Sigmoid colon (tissue), 7 donors: ENCODE results near the gene GRID1. TPM values are rescaled to one million over a fixed set of nuclear protein-coding genes. Genes with fewer than 3 reads are reported as not detected.

ENCODE experiments used
- DNase-seq: peaks from one replicate; pipeline ENCODE4 v3.0.0-alpha.2; 2019
- H3K27ac ChIP-seq, 4 donors: fragments of 200-600 bp; sonication (generic); one replicate each; pipeline ENCODE4 v1.5.1; 2016 to 2019; ENCODE audit warnings: mild to moderate bottlenecking in 1 of 4
- H3K27me3 ChIP-seq, 3 donors: fragments of 200-600 bp; sonication (generic); one replicate each; pipeline ENCODE4 v1.5.1; 2019; ENCODE audit warnings: mild to moderate bottlenecking in 1 of 3
- H3K36me3 ChIP-seq, 4 donors: fragments of 200-600 bp; sonication (generic); one replicate each; pipeline ENCODE4 v1.5.1; 2016 to 2019
- H3K4me1 ChIP-seq, 4 donors: fragments of 200-600 bp; sonication (generic); one replicate each; pipeline ENCODE4 v1.5.1; 2017 to 2019
- H3K4me3 ChIP-seq, 4 donors: fragments of 200-600 bp; sonication (generic); one replicate each; pipeline ENCODE4 v1.5.1; 2017 to 2019; ENCODE audit warnings: mild to moderate bottlenecking in 2 of 4, moderate library complexity in 1 of 4
- H3K9me3 ChIP-seq, 4 donors: fragments of 200-600 bp in 3 of 4; sonication (generic) in 3 of 4; one replicate each; pipeline versions ENCODE4 v1.5.1 to v1.6.1; 2013 to 2019
- CTCF ChIP-seq, 4 experiments: fragments of 450-650 bp in 3 of 4; fragments of 200-600 bp in 1 of 4; IDR thresholded peaks; one replicate each; pipeline ENCODE4 v1.5.1; 2016 to 2019; ENCODE audit warnings: antibody characterized with exemption in 4 of 4, mild to moderate bottlenecking in 3 of 4, moderate library complexity in 2 of 4
- EP300 ChIP-seq, 4 donors: sonication (generic); formaldehyde crosslinking; IDR thresholded peaks; one replicate each; pipeline ENCODE4 v1.6.1; 2017; ENCODE audit warnings: antibody characterized with exemption in 4 of 4
- POLR2A ChIP-seq, 2 donors: fragments of 450-650 bp; IDR thresholded peaks; one replicate each; pipeline ENCODE4 v1.6.1; 2016; ENCODE audit warnings: antibody characterized with exemption in 2 of 2, mild to moderate bottlenecking in 2 of 2, moderate library complexity in 2 of 2
- POLR2AphosphoS5 ChIP-seq, 4 donors: sonication (generic); formaldehyde crosslinking; IDR thresholded peaks; one replicate each; pipeline ENCODE4 v1.6.1; 2017; ENCODE audit warnings: antibody characterized with exemption in 4 of 4
- WGBS, 2 donors: extraction: QIAGEN DNeasy Blood & Tissue Kit; methylation state at CpG; one replicate each; pipeline ENCODE4 v1.1.7; 2013; 5-methylcytosine and 5-hydroxymethylcytosine counted together
- intact Hi-C: fragments of 100-400 bp; cut with DNase I; formaldehyde crosslinking; loops from one replicate; pipeline ENCODE4 v1.15.1; 2023
- polyA plus RNA-seq, 3 donors: library from polyadenylated mRNA; stranded (reverse); fragments of 200-250 nt; gene quantifications; one replicate each; pipeline ENCODE4 v1.2.3, GENCODE V29; 2013
- total RNA-seq, 4 donors: library from RNA; depleted of rRNA; stranded (reverse); fragments of >200 nt; gene quantifications; one replicate each; pipeline ENCODE4 v1.1.0, GENCODE V29; 2016
- donor health status: healthy with polysubstance abuse.
- donor health status: Bipolar disorder and iron deficiency.
- donor health status: healthy.

The GRID1 gene
- total and polyA plus RNA-seq, 7 donors = 0.66 to 4.7 (median 1.1) TPM; not detected in 2

- no peak for DNase-seq
These were observed 136.6 kb downstream of the GRID1 start for GRCh38 chr10:86229811-86230556.

GRCh38 chr10:86229376-86229775, 137.2 kb downstream of the GRID1 start:
- 78 to 82% methylated on average over 7 of the region's 7 CpGs for WGBS, 2 donors
- Histone ChIP-seq H3K4me1 (peaks cover 0 to 28% (median 11%) of the 10 kb centered on the region in 4 donors), H3K27me3 (no peaks in the 10 kb centered on the region), H3K36me3 (no peaks in the 10 kb centered on the region), H3K4me3 (no peak overlapping the region), H3K27ac (no peak overlapping the region), H3K9me3 (no peaks in the 10 kb centered on the region)
- TF ChIP-seq POLR2A (IDR thresholded peaks at IDR 0.05) (no peak), EP300 (IDR thresholded peaks at IDR 0.05) (no peak), CTCF (IDR thresholded peaks at IDR 0.05) (no peak), POLR2AphosphoS5 (IDR thresholded peaks at IDR 0.05) (no peak)
- DNase-seq = no peak
- intact Hi-C loops = no loop called here

More at GRCh38 chr10:86229811-86230556, 136.6 kb downstream of the GRID1 start:
- Histone ChIP-seq H3K27ac (no peak overlapping the region), H3K9me3 (no peaks in the 10 kb centered on the region), H3K27me3 (no peaks in the 10 kb centered on the region), H3K4me1 (peaks cover 0 to 27% (median 8%) of the 10 kb centered on the region in 4 donors), H3K36me3 (no peaks in the 10 kb centered on the region), H3K4me3 (no peak overlapping the region)
- WGBS, 2 donors = 50 to 72% methylated on average over 6 of the region's 6 CpGs
- intact Hi-C loops = no loop called here
- TF ChIP-seq EP300 (IDR thresholded peaks at IDR 0.05) (no peak), CTCF (IDR thresholded peaks at IDR 0.05) (no peak), POLR2A (IDR thresholded peaks at IDR 0.05) (no peak), POLR2AphosphoS5 (IDR thresholded peaks at IDR 0.05) (no peak)

DNA sequence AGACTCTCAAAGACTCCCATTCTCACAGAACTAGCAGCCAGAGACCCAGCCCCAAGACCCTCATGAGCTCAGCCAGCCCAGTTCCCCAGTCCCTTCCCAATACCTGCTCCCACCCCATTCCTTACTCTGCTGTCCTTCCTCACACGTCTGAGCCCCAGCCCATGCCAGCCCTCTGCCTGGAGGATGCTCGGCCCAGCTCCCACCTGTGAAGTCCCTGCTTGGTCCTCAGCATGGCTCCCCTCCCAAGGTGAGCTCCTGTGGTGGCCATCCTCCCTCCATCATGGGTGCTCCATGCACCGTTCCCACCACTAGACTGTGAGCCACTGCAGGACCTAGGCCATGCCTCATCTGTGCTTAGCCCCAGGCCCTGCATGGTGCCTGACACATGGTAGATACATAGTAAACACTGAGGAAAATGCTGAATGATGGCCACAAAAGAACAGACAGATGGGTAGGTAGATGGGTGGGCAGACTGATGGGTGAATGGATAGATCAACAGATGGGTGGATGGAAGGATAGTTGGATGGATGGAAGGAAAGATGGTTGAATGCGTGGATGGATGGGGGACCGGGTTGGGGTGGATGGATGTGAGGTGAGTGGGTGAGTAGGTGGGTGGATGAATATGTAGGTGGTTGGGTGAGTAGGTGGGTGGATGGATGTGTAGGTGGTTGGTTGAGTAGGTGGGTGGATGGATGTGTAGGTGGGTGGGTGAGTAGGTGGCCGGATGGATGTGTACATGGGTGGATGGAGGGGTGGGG, 138.9 kb downstream of the GRID1 start:
- no peak for DNase-seq
- intact Hi-C loops = no loop called here
- no peak for TF ChIP-seq POLR2A (IDR thresholded peaks at IDR 0.05)
- TF ChIP-seq EP300 (IDR thresholded peaks at IDR 0.05) = no peak
- no peak for TF ChIP-seq POLR2AphosphoS5 (IDR thresholded peaks at IDR 0.05)
- no peak for TF ChIP-seq CTCF (IDR thresholded peaks at IDR 0.05)
- H3K27ac ChIP-seq = no peak overlapping the region
- H3K4me1 ChIP-seq = peaks cover 0 to 27% (median 11%) of the 10 kb centered on the region in 4 donors
- no peaks in the 10 kb centered on the region for H3K9me3 ChIP-seq
- no peak overlapping the region for H3K4me3 ChIP-seq
- 79 to 86% methylated on average over 6 of the region's 6 CpGs for WGBS, 2 donors
- no peaks in the 10 kb centered on the region for H3K36me3 ChIP-seq
- no peaks in the 10 kb centered on the region for H3K27me3 ChIP-seq

DNA sequence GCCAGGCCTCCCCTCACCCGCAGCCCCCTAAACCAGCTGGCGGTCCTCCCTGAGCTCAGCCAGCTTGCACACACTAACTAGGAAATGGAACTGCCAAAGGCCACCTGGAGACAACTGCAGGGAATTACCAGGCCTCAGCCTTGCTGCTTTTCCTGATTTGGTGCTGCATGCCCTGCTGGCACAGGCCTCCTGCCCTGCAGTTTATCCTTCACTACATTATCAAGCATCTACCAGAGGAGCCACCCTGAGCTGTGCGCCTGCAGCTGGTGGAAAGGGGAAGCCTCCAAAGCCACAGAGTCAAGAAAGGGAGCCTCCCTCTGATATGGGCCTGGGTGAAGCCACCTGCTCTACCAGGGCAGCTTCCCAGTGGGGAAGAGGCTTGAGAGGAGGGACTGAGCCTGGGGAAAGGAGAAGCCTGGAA, 139.8 kb downstream of the GRID1 start:
- intact Hi-C loops = no loop called here
- Histone ChIP-seq H3K27me3 (no peaks in the 10 kb centered on the region), H3K4me1 (peaks cover 0 to 27% (median 11%) of the 10 kb centered on the region in 4 donors), H3K4me3 (no peak overlapping the region), H3K9me3 (no peaks in the 10 kb centered on the region), H3K36me3 (no peaks in the 10 kb centered on the region), H3K27ac (no peak overlapping the region)
- WGBS, 2 donors = 75 to 87% methylated on average over 3 of the region's 3 CpGs
- no peak for DNase-seq
- TF ChIP-seq CTCF (IDR thresholded peaks at IDR 0.05) (no peak), EP300 (IDR thresholded peaks at IDR 0.05) (no peak), POLR2AphosphoS5 (IDR thresholded peaks at IDR 0.05) (no peak), POLR2A (IDR thresholded peaks at IDR 0.05) (no peak)
